Stimulated activated CD4-positive, alpha-beta T cell treated with anti-CD3 and anti-CD28 coated beads, Interleukin-1b, Interleukin-23, amount 100 ng/mL, for 1 hour (primary cell): ENCODE data around the gene SACS.
"Not testable (repeated sequence)": the region's sequence is repeated elsewhere in the genome, so short reads cannot be mapped to it uniquely, and the experiment has no call there.

Experiments
- DNase-seq, 2 donors: peaks; one replicate each; pipeline ENCODE4 v3.0.0-alpha.2; 2020; ENCODE audit warnings: low read depth in 2 of 2

SACS gene

GRCh38 chr13:23456437-23457210 is 23.1 kb upstream of the SACS start:
- DNase-seq, result no peak

- DNase-seq, result no peak
Observed at GRCh38 chr13:23455401-23456185, 22.1 kb upstream of the SACS start.

- DNase-seq, result no peak
Observed at GRCh38 chr13:23453132-23453531, 19.6 kb upstream of the SACS start.

GRCh38 chr13:23450340-23451046 is 17.0 kb upstream of the SACS start:
- DNase-seq, result no peak

- no peak for DNase-seq
Observed at GRCh38 chr13:23449398-23450162, 16.1 kb upstream of the SACS start.

- no peak for DNase-seq
Observed at GRCh38 chr13:23447927-23448326, 14.4 kb upstream of the SACS start.

- no peak for DNase-seq
Observed at GRCh38 chr13:23445794-23446193, 12.3 kb upstream of the SACS start.

- DNase-seq, result no peak
Observed at GRCh38 chr13:23443878-23444277, 10.4 kb upstream of the SACS start.

GRCh38 chr13:23443110-23443509 is 9.6 kb upstream of the SACS start:
- no peak for DNase-seq

GRCh38 chr13:23440821-23441618 is 7.5 kb upstream of the SACS start:
- no peak for DNase-seq

GRCh38 chr13:23440324-23440723 is 6.8 kb upstream of the SACS start:
- DNase-seq, result not testable (repeated sequence)

- DNase-seq, result no peak
Observed at GRCh38 chr13:23437916-23438315, 4.4 kb upstream of the SACS start.

GRCh38 chr13:23436680-23437079 is 3.2 kb upstream of the SACS start:
- no peak for DNase-seq

GRCh38 chr13:23434491-23434890 is 989 bp upstream of the SACS start:
- no peak for DNase-seq

- no peak for DNase-seq
Observed at GRCh38 chr13:23432626-23433025, 876 bp downstream of the SACS start.

GRCh38 chr13:23430664-23431063 is 2.8 kb downstream of the SACS start:
- DNase-seq, result no peak

- DNase-seq, result no peak
Observed at GRCh38 chr13:23427881-23428528, 5.5 kb downstream of the SACS start.

- no peak for DNase-seq
Observed at GRCh38 chr13:23427342-23427843, 6.1 kb downstream of the SACS start.

GRCh38 chr13:23421596-23421995 is 11.9 kb downstream of the SACS start:
- no peak for DNase-seq
